IPS-NIHi11 (cell line): ENCODE measurements around the gene MEGF6.

ENCODE experiments used
- DNase-seq: peaks from one replicate; pipeline ENCODE4 v3.0.0; 2012; ENCODE audit warnings: mixed read lengths, low spot score

MEGF6 gene

GRCh38 chr1:3459051-3459908 lies 152.0 kb downstream of the MEGF6 start:
- DNase-seq: no peak

GRCh38 chr1:3457910-3458883 lies 153.1 kb downstream of the MEGF6 start:
- no peak for DNase-seq

GRCh38 chr1:3456964-3457909 lies 154.1 kb downstream of the MEGF6 start:
- DNase-seq: no peak

- DNase-seq: no peak
Observed at GRCh38 chr1:3456449-3456963, 154.8 kb downstream of the MEGF6 start.

- DNase-seq: no peak
Observed at GRCh38 chr1:3455670-3456448, 155.4 kb downstream of the MEGF6 start.

- peak; percentile 88 for DNase-seq
Observed at GRCh38 chr1:3454811-3455618, 156.3 kb downstream of the MEGF6 start.

- DNase-seq: peak; percentile 94
Observed at GRCh38 chr1:3453891-3454810, 157.2 kb downstream of the MEGF6 start, which contains the start of gene ARHGEF16. Gene ARHGEF16 (plus strand): TSS chr1:3454665. CDS start chr1:3463085, 8,420 bp downstream.

GRCh38 chr1:3453203-3453761 lies 158.0 kb downstream of the MEGF6 start:
- DNase-seq: peak; percentile 96

- DNase-seq: no peak
Observed at GRCh38 chr1:3452866-3453175, 158.5 kb downstream of the MEGF6 start.

GRCh38 chr1:3451994-3452865 lies 159.1 kb downstream of the MEGF6 start:
- DNase-seq: no peak

GRCh38 chr1:3450983-3451382 lies 160.3 kb downstream of the MEGF6 start:
- DNase-seq: no peak

- DNase-seq: no peak
Observed at GRCh38 chr1:3450202-3450863, 161.0 kb downstream of the MEGF6 start.

- no peak for DNase-seq
Observed at GRCh38 chr1:3444736-3445135, 166.6 kb downstream of the MEGF6 start.

GRCh38 chr1:3444298-3444697 lies 167.0 kb downstream of the MEGF6 start:
- no peak for DNase-seq

GRCh38 chr1:3443807-3444206 lies 167.5 kb downstream of the MEGF6 start:
- no peak for DNase-seq

GRCh38 chr1:3442901-3443300 lies 168.4 kb downstream of the MEGF6 start:
- DNase-seq: no peak

GRCh38 chr1:3442331-3442730 lies 169.0 kb downstream of the MEGF6 start:
- no peak for DNase-seq
